Stimulated activated CD4-positive, alpha-beta T cell treated with anti-CD3 and anti-CD28 coated beads, Interleukin-4, amount 100 ng/mL, for 4 hours (primary cell): ENCODE data around the gene MARCHF4.

Experiments
- DNase-seq, 2 experiments: peaks; one replicate each; pipeline ENCODE4 v3.0.0-alpha.2; 2020

MARCHF4 gene

DNA sequence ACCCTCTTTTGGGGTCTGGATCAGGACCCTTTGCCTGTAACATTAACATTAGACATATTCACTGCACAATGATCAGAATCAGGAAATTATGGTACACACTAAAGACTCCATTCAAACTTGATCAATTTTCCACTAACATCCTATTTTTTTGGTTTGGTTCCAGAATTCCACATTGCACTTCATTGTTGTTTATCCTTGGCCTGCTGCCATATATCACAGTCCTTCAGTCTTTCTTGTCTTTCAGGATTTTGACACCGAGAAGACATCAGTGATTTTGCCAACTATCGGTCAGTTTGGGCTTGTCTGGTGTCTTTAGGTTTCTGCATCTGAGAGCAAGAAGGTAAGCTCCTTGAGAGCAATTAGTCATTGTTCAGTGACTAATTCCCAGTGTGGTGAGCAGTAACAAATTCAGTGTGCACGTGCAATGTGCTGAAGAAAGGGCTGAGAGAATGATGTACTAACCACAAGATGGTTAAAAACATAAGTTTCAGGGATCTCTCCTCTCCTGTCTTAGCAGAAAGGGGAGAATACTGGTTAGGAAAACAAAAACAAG is 23.5 kb downstream of the MARCHF4 start:
- DNase-seq = no peak

GRCh38 chr2:216346781-216347180 is 25.5 kb downstream of the MARCHF4 start:
- DNase-seq = no peak

GRCh38 chr2:216345846-216346245 is 26.4 kb downstream of the MARCHF4 start:
- no peak for DNase-seq

DNA sequence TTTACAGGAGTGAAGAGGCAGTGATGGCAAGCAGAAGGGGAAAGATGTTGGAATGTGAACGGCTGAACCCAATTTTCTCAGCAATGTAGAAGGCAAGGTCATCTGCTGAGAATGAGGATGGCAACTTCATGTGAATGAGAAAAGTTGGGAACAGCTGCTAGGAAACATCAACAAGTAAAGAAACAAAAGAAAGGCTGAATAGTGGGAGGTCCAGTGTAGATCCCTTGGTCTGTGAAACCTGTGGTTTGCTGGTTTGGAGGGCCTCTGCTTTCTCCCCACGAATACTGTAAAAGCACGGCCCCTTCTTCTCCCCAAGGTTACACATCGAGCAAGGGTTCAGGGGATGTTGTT is 27.4 kb downstream of the MARCHF4 start:
- no peak for DNase-seq

DNA sequence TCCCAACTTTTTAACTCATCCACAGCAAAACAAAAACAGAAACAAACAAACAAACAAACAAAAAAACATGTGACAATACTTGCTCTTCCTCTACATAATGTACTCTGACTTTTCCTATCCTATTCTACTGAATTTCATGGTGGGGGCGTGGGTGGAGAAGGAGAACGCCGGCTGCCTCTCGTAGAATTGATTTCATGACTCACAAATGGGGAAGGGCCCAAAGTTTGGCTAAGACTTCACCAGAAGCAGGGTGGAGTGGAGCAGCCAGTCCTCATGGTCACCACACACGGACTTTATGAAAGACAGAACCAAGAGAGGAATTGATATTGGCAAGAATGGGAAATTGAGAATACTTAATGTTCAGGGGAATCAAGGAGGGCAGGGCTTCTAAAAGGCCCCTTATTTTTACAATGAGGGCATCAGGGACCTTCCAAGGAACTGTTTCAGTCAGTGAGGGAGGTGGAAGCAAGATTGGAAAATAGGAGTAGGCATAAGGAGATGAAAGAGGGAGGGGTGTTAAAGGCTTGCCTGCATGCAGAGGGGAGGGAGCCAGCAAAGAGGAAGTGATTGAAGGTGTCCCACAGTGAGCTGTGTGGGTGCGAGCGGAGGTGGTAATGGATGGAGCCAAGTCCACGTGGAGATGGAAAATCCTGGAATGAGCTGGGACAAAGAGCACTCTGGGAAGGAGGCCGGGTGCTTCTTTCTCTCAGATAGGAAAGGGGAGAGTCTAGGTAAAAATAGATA is 27.9 kb downstream of the MARCHF4 start:
- DNase-seq = no peak

- DNase-seq = no peak
Observed at GRCh38 chr2:216343221-216343980, 28.9 kb downstream of the MARCHF4 start.

DNA sequence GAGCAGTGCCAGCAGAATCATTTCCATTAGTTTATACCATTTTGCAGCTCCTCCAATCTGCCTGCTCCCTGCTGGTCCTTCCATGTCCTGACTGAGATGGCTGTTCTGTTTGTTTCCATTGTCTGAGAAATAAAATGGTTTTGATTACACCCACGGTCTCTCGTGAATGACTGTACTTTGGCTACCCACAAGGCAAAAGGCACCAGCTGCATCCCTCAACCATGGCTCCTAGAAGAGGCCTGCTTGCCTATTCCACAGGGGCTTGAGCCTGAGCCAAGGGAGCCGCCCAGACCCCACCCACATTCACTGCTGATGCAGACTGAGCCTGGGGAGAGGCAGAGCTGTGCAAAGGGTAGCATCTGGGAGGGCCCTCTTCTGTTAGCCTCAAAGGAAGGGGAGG is 31.2 kb downstream of the MARCHF4 start:
- DNase-seq = no peak

DNA sequence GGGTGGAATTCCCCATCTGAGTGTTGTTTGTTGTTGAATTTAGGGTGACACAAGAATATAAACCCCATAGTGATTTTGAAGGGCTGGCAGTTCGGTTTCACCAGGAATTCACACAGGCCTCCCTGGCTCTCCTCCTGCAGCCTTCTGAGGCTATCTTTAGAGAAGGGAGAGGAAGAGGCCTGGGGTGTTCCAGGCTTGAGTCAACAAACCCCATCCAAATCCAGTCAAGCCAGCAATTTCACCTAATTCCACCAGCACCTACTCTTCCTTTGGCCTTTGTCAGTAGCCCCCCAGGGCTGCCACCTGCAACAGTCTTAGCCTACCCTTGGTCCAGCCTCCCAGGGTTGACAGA is 32.0 kb downstream of the MARCHF4 start:
- DNase-seq = no peak

DNA sequence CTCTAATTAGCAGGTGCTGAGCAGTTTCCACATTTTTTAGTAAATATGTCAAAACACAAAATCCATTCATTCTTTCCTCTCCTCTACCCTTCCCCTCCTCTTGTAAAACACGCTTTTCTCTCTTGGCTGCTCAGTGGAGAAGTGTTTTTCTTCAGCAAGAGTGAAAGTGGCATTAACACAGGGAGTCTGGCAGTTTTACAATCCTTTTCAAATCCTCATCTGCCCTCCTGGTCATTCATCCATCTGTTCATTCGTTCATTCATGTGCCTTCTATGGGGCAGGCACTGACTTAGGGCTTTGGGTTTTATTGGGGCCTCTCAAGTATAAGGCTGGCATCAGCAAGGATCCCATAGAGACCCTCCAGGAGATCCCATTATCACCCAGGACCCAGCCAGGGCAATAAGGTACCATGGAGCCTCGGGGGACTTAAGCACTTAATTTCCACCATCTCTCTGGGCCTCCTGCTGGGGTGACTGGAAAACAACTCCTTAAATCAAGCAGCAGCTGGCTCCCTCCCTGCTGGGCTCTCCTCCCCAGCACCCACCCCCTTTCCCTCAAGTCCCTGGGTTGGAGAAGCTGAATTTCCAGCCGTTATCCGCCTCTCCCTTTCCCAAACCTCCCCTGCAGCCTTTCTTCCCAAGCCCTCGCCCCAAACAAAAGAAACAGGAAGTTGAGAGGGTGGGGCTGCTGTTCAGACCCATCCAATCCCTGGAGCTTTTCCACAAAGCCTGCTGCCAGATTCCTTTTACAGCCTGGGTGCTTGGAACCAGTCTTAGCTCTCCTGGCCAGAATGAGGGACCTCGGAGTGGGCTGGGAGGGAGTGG is 32.6 kb downstream of the MARCHF4 start:
- no peak for DNase-seq

DNA sequence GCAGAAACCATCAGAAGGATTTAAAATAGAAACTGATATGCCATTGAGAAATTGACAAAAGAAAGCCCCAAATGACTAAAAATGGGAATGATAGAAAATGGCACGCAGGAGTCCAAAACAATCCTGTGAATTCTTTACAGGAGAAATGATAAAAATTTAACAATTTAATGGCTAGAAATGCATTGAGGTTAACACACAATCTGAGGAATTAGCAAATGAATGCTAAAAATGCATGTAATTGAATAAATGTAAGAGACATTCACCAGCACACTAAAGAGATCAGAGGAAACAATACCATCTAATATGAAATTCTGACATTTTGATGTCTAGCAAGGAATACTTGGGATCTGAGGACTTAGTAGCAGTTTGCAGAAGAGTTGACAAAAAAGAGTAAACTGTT is 37.0 kb downstream of the MARCHF4 start:
- no peak for DNase-seq

- no peak for DNase-seq
Observed at GRCh38 chr2:216328347-216328746, 43.9 kb downstream of the MARCHF4 start.

DNA sequence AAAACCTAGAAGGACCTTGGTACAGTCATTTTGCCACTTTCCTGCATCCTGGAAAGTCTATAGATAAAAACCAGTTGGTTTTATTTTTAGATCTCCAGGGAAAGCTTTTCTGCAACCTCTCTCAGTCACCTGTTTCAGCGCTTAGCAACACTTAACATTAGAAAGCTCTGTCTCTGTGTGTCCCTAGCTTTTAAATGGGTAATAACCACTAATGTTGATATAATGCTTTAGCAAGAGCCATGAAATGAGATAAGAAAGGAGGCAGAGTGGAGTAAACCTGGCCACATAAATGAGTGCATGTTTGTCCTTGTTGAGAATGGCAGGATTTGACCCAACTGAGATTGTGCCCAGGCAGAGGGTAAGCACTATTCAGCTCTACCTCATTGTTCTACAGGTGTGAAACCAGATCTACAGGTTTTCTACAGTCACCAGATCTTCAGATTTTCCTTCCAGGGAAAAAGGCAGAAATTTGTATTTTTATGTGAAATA is 44.8 kb downstream of the MARCHF4 start:
- no peak for DNase-seq
